Neural crest cell (in vitro differentiated cells): ENCODE measurements around the gene WDR6. TPM values are rescaled to one million over a fixed set of nuclear protein-coding genes. Genes with fewer than 3 reads are reported as not detected.

Experiments used
- DNase-seq: peaks from one replicate; pipeline ENCODE4 v3.0.0; 2021; ENCODE audit warnings: low read depth, mixed read lengths, low spot score
- H3K27ac Mint-ChIP-seq: one replicate; pipeline ENCODE4 v1.8.0; 2021; ENCODE audit warnings: mild to moderate bottlenecking, mixed read lengths; ENCODE audit not compliant: unreplicated experiment
- H3K27me3 Mint-ChIP-seq: 2 replicates; pipeline ENCODE4 v1.8.0; 2021; ENCODE audit warnings: low read depth, mild to moderate bottlenecking, mixed read lengths
- H3K36me3 Mint-ChIP-seq: 2 replicates; pipeline ENCODE4 v1.8.0; 2021; ENCODE audit warnings: low read depth, mild to moderate bottlenecking, mixed read lengths
- H3K4me1 Mint-ChIP-seq: 2 replicates; pipeline ENCODE4 v1.8.0; 2021; ENCODE audit warnings: mixed read lengths
- H3K4me3 Mint-ChIP-seq: one replicate; pipeline ENCODE4 v1.8.0; 2021; ENCODE audit warnings: mild to moderate bottlenecking, mixed read lengths
- H3K9me3 Mint-ChIP-seq: 2 replicates; pipeline ENCODE4 v1.8.0; 2021; ENCODE audit warnings: mixed read lengths
- CTCF ChIP-seq: fragments of 200-600 bp; sonication (generic); conservative IDR thresholded peaks from 2 replicates; pipeline ENCODE4 v1.5.0; 2021; ENCODE audit warnings: antibody characterized with exemption, mild to moderate bottlenecking
- total RNA-seq: library from RNA; stranded (reverse); gene quantifications from 2 replicates; pipeline ENCODE4 v1.2.1, GENCODE V29; 2021

WDR6 gene
- total RNA-seq, 1 donor from 2014 or later, result 294 TPM

GRCh38 chr3:48963591-48963990, 43.6 kb upstream of the WDR6 start:
- Mint-ChIP-seq H3K4me1 (no peaks in the 10 kb centered on the region), H3K27ac (no peak overlapping the region), H3K36me3 (peaks cover 7% of the 10 kb centered on the region), H3K4me3 (no peak overlapping the region), H3K9me3 (no peaks in the 10 kb centered on the region), H3K27me3 (no peaks in the 10 kb centered on the region)
- TF ChIP-seq CTCF, result no peak
- DNase-seq, result no peak

GRCh38 chr3:48966367-48966766, 40.8 kb upstream of the WDR6 start:
- Mint-ChIP-seq H3K27me3 (no peaks in the 10 kb centered on the region), H3K4me3 (no peak overlapping the region), H3K4me1 (no peaks in the 10 kb centered on the region), H3K27ac (no peak overlapping the region), H3K9me3 (no peaks in the 10 kb centered on the region), H3K36me3 (peaks cover 13% of the 10 kb centered on the region)
- TF ChIP-seq CTCF, result no peak
- DNase-seq, result no peak

GRCh38 chr3:48966876-48967361, 40.3 kb upstream of the WDR6 start:
- DNase-seq, result no peak
- Mint-ChIP-seq H3K27ac (no peak overlapping the region), H3K27me3 (no peaks in the 10 kb centered on the region), H3K4me3 (no peak overlapping the region), H3K36me3 (peaks cover 13% of the 10 kb centered on the region), H3K4me1 (no peaks in the 10 kb centered on the region), H3K9me3 (no peaks in the 10 kb centered on the region)
- TF ChIP-seq CTCF, result no peak

GRCh38 chr3:48970586-48970985, 36.6 kb upstream of the WDR6 start:
- H3K36me3 Mint-ChIP-seq, result peaks cover 13% of the 10 kb centered on the region
- no peak overlapping the region for H3K4me3 Mint-ChIP-seq
- DNase-seq, result no peak
- H3K27ac Mint-ChIP-seq, result no peak overlapping the region
- H3K4me1 Mint-ChIP-seq, result no peaks in the 10 kb centered on the region
- H3K9me3 Mint-ChIP-seq, result no peaks in the 10 kb centered on the region
- no peaks in the 10 kb centered on the region for H3K27me3 Mint-ChIP-seq
- no peak for TF ChIP-seq CTCF

DNA sequence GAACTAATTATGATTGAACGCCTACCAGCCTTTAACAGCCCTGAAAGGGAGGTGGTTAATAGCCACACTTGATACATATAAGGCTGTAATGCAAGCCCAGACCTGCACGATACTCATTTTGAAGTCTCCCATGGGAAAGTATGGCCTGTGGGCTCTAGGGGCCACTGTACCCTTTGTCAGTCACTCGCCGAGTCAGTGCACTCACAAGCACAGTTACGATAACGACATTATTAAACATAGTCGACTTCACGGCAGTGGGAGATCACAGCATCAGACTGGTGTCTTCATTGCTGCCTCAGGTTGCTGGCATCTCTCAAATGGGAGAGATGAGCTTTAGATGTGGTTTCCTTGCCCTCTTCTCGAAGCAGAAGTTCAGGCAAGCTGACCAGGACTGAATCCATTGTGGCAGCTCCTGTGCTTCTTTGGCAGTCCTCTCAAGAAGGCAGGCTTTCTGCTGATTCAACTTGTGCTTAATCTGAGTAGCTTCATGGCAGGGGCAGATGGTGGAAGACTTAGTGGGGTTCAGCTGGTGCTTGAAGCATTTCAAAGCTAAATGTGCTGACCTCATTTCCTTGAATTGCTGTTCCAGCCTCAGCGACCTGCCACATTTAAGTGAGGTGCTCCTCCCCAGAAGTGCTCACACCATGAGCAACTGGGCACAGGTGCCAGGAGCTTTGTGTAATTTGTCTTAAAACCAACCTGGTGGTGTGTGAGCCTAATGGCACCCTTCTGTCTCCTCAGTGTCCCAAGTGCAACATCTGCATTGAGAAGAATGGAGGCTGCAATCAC, 32.9 kb upstream of the WDR6 start:
- Mint-ChIP-seq H3K9me3 (no peaks in the 10 kb centered on the region), H3K27ac (no peak overlapping the region), H3K36me3 (peaks cover 15% of the 10 kb centered on the region), H3K4me3 (no peak overlapping the region), H3K4me1 (no peaks in the 10 kb centered on the region), H3K27me3 (no peaks in the 10 kb centered on the region)
- TF ChIP-seq CTCF, result no peak
- DNase-seq, result no peak
